Sigmoid colon (tissue), 4 donors: ENCODE data around the gene HRK.

Source experiments
- EP300 ChIP-seq, 4 donors: sonication (generic); formaldehyde crosslinking; IDR thresholded peaks; one replicate each; pipeline ENCODE4 v1.6.1; 2017; ENCODE audit warnings: antibody characterized with exemption in 4 of 4
- POLR2A ChIP-seq, 2 donors: fragments of 450-650 bp; IDR thresholded peaks; one replicate each; pipeline ENCODE4 v1.6.1; 2016; ENCODE audit warnings: antibody characterized with exemption in 2 of 2, mild to moderate bottlenecking in 2 of 2, moderate library complexity in 2 of 2
- POLR2AphosphoS5 ChIP-seq, 4 donors: sonication (generic); formaldehyde crosslinking; IDR thresholded peaks; one replicate each; pipeline ENCODE4 v1.6.1; 2017; ENCODE audit warnings: antibody characterized with exemption in 4 of 4
- TF ChIP-seq, protein P1 (sequence below), 4 experiments: fragments of 450-650 bp in 3 of 4; fragments of 200-600 bp in 1 of 4; IDR thresholded peaks; one replicate each; pipeline ENCODE4 v1.5.1; 2016 to 2019; ENCODE audit warnings: antibody characterized with exemption in 4 of 4, mild to moderate bottlenecking in 3 of 4, moderate library complexity in 2 of 4

DNA sequence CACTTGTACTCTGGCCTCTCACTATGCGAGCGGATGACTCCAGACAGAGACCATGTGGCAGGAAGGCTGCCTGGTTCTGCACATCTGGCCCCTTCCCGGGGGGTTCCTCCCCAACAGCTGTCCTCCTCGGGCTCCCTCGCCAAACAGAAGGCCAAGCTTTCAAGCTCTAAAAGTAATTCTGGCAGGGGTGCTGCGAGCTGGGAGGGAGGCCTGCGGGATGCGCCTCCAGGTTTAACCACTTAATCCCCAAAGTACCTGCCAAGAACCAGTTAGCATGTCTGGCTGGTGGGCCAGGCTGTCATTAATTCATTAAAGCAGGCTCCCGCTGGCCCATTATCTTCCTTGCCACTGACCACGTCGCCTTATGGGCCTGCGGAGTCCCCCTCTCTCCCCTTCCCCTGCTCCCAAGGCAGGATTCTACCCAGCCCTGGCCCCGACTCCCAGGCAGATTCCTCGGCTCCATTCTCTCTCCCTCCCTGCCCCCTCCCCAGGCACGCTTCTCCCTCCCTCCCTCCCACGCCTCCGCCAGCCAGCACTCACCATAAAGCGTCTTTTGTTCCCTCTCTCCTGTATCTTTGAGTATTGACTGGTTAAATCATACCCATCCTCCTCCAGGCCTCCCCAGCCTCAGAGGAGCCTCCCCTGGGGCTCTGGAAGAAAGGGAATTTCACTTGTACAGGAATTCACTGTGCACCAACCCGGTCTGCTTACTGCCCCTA is 4.9 kb downstream of the HRK start:
- TF ChIP-seq, protein P1, sequence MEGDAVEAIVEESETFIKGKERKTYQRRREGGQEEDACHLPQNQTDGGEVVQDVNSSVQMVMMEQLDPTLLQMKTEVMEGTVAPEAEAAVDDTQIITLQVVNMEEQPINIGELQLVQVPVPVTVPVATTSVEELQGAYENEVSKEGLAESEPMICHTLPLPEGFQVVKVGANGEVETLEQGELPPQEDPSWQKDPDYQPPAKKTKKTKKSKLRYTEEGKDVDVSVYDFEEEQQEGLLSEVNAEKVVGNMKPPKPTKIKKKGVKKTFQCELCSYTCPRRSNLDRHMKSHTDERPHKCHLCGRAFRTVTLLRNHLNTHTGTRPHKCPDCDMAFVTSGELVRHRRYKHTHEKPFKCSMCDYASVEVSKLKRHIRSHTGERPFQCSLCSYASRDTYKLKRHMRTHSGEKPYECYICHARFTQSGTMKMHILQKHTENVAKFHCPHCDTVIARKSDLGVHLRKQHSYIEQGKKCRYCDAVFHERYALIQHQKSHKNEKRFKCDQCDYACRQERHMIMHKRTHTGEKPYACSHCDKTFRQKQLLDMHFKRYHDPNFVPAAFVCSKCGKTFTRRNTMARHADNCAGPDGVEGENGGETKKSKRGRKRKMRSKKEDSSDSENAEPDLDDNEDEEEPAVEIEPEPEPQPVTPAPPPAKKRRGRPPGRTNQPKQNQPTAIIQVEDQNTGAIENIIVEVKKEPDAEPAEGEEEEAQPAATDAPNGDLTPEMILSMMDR (IDR thresholded peaks at IDR 0.05), result no peak
- TF ChIP-seq POLR2A (IDR thresholded peaks at IDR 0.05) (no peak), EP300 (IDR thresholded peaks at IDR 0.05) (no peak), POLR2AphosphoS5 (IDR thresholded peaks at IDR 0.05) (no peak)
